ENCODE data around the gene RREB1.

Gene RREB1

GRCh38 chr6:7243179-7243981 lies 135.6 kb downstream of the RREB1 start:
- DNase-seq (ENCODE audit: low read depth, low spot score) = no peak

- no peak for DNase-seq (ENCODE audit: low read depth, low spot score)
These were observed 138.1 kb downstream of the RREB1 start for GRCh38 chr6:7245668-7246393.

GRCh38 chr6:7246401-7247178 lies 138.8 kb downstream of the RREB1 start:
- DNase-seq (ENCODE audit: low read depth, low spot score) = no peak

- no peak for DNase-seq (ENCODE audit: low read depth, low spot score)
These were observed 139.4 kb downstream of the RREB1 start for GRCh38 chr6:7247179-7247456.

GRCh38 chr6:7247828-7248227 lies 140.1 kb downstream of the RREB1 start:
- no peak for DNase-seq (ENCODE audit: low read depth, low spot score)

GRCh38 chr6:7249391-7249790 lies 141.6 kb downstream of the RREB1 start:
- DNase-seq (ENCODE audit: low read depth, low spot score) = no peak

- DNase-seq (ENCODE audit: low read depth, low spot score) = no peak
These were observed 142.3 kb downstream of the RREB1 start for GRCh38 chr6:7249946-7250643.

- DNase-seq (ENCODE audit: low read depth, low spot score) = no peak
These were observed 143.1 kb downstream of the RREB1 start for GRCh38 chr6:7250812-7251211.

- no peak for DNase-seq (ENCODE audit: low read depth, low spot score)
These were observed 144.0 kb downstream of the RREB1 start for GRCh38 chr6:7251646-7252260.

- DNase-seq (ENCODE audit: low read depth, low spot score) = no peak
These were observed 144.6 kb downstream of the RREB1 start for GRCh38 chr6:7252390-7252789.

GRCh38 chr6:7254980-7255835 lies 147.4 kb downstream of the RREB1 start:
- no peak for DNase-seq (ENCODE audit: low read depth, low spot score)

- no peak for DNase-seq (ENCODE audit: low read depth, low spot score)
These were observed 148.2 kb downstream of the RREB1 start for GRCh38 chr6:7255918-7256317.

- no peak for DNase-seq (ENCODE audit: low read depth, low spot score)
These were observed 149.0 kb downstream of the RREB1 start for GRCh38 chr6:7256785-7257184.

- no peak for DNase-seq (ENCODE audit: low read depth, low spot score)
These were observed 149.9 kb downstream of the RREB1 start for GRCh38 chr6:7257521-7258230.

- DNase-seq (ENCODE audit: low read depth, low spot score) = no peak
These were observed 150.5 kb downstream of the RREB1 start for GRCh38 chr6:7258231-7258763.

- no peak for DNase-seq (ENCODE audit: low read depth, low spot score)
These were observed 152.7 kb downstream of the RREB1 start for GRCh38 chr6:7260291-7261031.

- DNase-seq (ENCODE audit: low read depth, low spot score) = no peak
These were observed 153.5 kb downstream of the RREB1 start for GRCh38 chr6:7261032-7261841.

- DNase-seq (ENCODE audit: low read depth, low spot score) = no peak
These were observed 154.2 kb downstream of the RREB1 start for GRCh38 chr6:7261852-7262461.

All from iPS DF 19.7 (cell line).